GM21360 (cell line): ENCODE results near the gene GALNT12.

Experiments used
- ATAC-seq: cut with Tn5 transposase; IDR thresholded peaks from one replicate; pipeline ENCODE4 v1.9.1; 2021; ENCODE audit warnings: mild to moderate bottlenecking, moderate library complexity; ENCODE audit not compliant: unreplicated experiment

GALNT12 gene

GRCh38 chr9:98830554-98830953 lies 23.1 kb downstream of the GALNT12 start:
- ATAC-seq = no peak

GRCh38 chr9:98831696-98832095 lies 24.2 kb downstream of the GALNT12 start:
- ATAC-seq = no peak

GRCh38 chr9:98832768-98833089 lies 25.3 kb downstream of the GALNT12 start:
- no peak for ATAC-seq

- ATAC-seq = no peak
Measured at GRCh38 chr9:98833090-98833956, 25.9 kb downstream of the GALNT12 start.

GRCh38 chr9:98834386-98834785 lies 26.9 kb downstream of the GALNT12 start:
- no peak for ATAC-seq

- no peak for ATAC-seq
Measured at GRCh38 chr9:98836206-98836605, 28.7 kb downstream of the GALNT12 start.

GRCh38 chr9:98837516-98837915 lies 30.0 kb downstream of the GALNT12 start:
- no peak for ATAC-seq

GRCh38 chr9:98838155-98838867 lies 30.8 kb downstream of the GALNT12 start:
- ATAC-seq = no peak

- no peak for ATAC-seq
Measured at GRCh38 chr9:98838868-98839565, 31.5 kb downstream of the GALNT12 start.

- ATAC-seq = no peak
Measured at GRCh38 chr9:98839724-98840123, 32.3 kb downstream of the GALNT12 start.

- ATAC-seq = no peak
Measured at GRCh38 chr9:98842510-98842909, 35.0 kb downstream of the GALNT12 start.

GRCh38 chr9:98846081-98846480 lies 38.6 kb downstream of the GALNT12 start:
- no peak for ATAC-seq

- ATAC-seq = no peak
Measured at GRCh38 chr9:98846879-98847278, 39.4 kb downstream of the GALNT12 start.

GRCh38 chr9:98848450-98849149 lies 41.1 kb downstream of the GALNT12 start:
- peak; percentile 94 for ATAC-seq

GRCh38 chr9:98849563-98849962 lies 42.1 kb downstream of the GALNT12 start:
- no peak for ATAC-seq

GRCh38 chr9:98850851-98851729 lies 43.6 kb downstream of the GALNT12 start:
- no peak for ATAC-seq

- no peak for ATAC-seq
Measured at GRCh38 chr9:98851730-98852459, 44.4 kb downstream of the GALNT12 start.

- no peak for ATAC-seq
Measured at GRCh38 chr9:98852460-98852734, 44.9 kb downstream of the GALNT12 start.

GRCh38 chr9:98852961-98853360 lies 45.5 kb downstream of the GALNT12 start:
- ATAC-seq = no peak

GRCh38 chr9:98854266-98854665 lies 46.8 kb downstream of the GALNT12 start:
- ATAC-seq = no peak
